NCI-H526 treated with DMSO at 0.1 percent for 48 hours (cell line): ENCODE data around the gene CLECL1.
A peak's percentile ranks its signal among the peaks of the same experiment; 100 is the strongest.

Experiments
- DNase-seq: peaks from one replicate; lab custom pipeline; 2025; lab: John Stamatoyannopoulos, UW

Gene CLECL1

GRCh38 chr12:9732921-9733461 lies at the start of gene CLECL1:
TSS of gene CLECL1 (minus strand) at chr12:9733097.
- no peak for DNase-seq

- no peak for DNase-seq
These were observed 48.5 kb upstream of the CLECL1 start for GRCh38 chr12:9781360-9781759.

DNA sequence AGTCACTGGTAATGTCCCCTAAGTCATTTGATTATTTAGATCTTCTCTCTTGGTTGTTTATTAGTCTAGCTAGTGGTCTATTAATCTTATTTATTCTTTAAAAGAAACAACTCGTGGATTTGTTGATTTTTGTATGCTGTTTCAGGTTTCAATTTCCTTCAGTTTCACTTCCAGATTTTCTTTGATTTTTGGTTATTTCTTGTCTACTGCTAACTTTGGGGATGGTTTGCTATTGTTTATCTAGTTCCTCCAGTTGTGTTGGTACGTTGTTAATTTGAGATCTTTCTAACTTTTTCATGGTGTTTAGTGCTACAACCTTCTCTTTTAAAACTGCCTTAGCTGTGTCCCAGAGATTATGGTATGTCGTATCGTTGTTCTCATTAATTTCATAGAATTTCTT lies 46.3 kb upstream of the CLECL1 start:
- DNase-seq, result no peak

- DNase-seq, result no peak
These were observed 43.9 kb upstream of the CLECL1 start for GRCh38 chr12:9776781-9777180.

DNA sequence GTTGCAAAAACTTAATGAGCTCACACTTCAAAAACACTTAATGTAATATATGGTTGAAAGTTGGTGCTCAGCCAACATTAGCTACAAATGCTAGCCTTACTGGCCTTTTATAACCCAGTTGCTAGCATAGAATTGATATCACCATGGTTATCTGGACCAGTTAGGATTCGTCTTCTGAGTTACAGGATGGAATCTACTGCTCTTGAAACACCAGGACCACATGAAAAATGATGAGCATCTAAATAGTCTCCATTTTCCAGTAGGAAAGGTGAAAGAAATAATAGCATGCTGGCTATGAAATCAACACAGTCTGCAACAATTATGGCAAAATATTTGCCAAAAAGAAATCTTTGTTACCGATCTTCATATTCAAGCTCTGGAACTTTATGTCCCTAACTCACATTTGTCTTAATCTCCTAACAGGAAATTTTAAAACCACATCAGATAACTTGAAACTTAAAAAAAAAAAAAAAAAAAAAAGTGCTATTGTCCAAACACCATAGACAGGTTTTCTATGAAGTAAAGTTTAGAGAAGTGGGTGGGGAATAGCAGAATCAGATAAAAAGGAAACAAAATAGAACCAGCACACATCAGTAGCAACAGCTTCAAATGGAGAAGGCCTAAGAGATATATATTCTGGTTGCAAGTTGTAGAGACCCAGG lies 40.5 kb upstream of the CLECL1 start:
- DNase-seq, result no peak

DNA sequence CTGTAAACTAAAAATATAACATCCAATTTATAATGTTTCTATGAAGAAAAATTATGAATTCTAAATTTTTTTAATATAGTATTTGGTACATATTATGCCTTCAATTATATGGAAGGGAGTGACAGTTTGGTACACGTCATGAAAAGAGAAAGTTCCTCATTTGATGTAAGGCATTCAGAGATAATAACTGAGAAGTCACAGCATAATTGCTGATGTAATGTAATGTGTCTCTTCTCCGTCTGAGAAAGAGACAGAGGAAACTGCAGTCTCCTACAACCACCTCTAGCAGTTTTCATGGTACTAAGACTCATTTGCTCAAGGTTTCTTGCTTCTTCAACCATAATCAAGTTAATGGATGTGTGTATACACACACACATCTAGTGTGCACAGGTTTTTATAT lies 30.1 kb upstream of the CLECL1 start:
- no peak for DNase-seq

GRCh38 chr12:9762369-9762768 lies 29.5 kb upstream of the CLECL1 start:
- no peak for DNase-seq

DNA sequence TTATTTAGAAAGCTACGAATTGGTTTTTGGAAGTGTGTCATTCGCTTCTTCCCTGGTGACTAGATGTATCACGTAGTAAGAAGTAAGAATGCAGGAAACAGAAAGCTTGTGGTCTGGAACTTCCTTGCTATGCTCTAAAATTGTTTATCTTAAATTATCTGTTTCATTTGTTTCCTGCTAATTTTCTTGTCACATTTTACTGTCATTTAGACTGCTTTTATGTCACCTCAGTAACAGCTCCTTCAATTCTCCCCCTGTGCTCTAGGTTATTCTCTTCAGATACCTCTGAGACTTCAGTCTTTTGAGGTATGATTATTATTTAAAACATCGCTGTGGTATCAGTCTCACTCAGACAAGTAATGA lies 28.5 kb upstream of the CLECL1 start:
- DNase-seq, result no peak

GRCh38 chr12:9760699-9761418 lies 28.0 kb upstream of the CLECL1 start, which contains the start of gene CD69:
TSS of gene CD69 (minus strand) at chr12:9760901. CDS start at chr12:9760820, 81 bp downstream.
- DNase-seq, result peak; percentile 69

- DNase-seq, result peak; percentile 34
These were observed 27.2 kb upstream of the CLECL1 start for GRCh38 chr12:9760120-9760519.

GRCh38 chr12:9759694-9760093 lies 26.8 kb upstream of the CLECL1 start:
- no peak for DNase-seq

DNA sequence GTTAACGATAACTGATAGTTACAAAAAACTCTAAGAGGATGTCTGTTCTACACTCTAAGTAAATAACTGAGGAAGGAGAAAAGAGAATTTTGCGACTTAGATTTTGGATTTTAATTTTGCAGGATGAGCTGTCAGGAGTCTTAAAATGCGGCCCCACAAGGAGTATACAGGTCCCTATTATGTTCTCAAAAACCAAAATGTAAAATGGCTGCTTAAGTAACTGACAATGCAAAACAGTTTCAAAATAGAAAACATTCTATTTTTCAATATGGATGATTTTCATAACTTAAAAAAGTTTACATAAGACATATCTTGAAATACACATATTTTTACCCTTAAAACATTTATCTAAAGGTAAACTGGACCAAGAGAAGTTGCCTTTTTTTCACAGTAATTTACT lies 25.2 kb upstream of the CLECL1 start:
- DNase-seq, result peak; percentile 53

DNA sequence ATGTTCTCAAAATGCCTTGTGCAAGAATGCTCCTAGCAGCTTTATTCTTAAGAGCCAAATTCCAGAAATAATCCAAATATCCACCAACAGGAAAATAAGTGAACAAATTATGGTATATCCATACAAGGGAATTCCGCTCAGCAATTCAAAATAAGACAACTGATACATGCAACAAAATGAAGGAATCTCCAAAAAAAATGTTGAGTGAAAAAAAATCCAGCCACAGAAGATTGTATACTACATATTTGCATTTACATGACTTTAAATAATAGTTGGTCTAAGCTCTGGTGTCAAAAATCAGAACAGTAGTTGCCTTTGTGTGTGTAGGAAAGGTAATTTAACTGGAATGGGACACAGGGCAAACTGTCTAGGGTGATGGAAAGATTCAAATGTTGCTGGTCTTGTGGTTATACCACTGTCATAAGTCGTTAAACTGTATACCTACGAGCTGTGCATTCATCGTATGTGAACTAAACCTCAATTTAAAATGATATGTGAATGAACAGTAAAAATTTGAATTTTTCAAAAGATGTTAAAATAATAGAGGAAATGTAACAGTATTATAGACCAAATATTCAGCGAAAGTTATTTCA lies 24.6 kb upstream of the CLECL1 start:
- DNase-seq, result peak; percentile 92

GRCh38 chr12:9756706-9757105 lies 23.8 kb upstream of the CLECL1 start:
- no peak for DNase-seq

DNA sequence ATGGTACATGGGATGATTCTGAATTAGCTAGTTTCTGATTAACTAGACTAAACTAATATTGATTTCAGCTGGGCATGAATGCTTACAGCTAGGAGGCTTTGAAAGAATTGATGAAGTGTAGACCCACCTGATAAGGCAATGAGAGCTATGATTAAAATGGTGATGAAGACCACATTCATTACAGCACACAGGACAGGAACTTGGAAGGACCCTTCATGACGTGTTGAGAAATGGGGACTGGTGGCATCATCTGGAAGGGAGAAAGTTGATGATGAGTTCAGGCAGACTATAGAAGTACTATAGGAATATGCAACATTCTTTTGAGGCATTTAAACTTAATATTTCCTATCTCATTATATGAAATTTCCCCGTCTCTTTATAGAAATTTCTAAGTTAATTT lies 23.3 kb upstream of the CLECL1 start:
- DNase-seq, result no peak

DNA sequence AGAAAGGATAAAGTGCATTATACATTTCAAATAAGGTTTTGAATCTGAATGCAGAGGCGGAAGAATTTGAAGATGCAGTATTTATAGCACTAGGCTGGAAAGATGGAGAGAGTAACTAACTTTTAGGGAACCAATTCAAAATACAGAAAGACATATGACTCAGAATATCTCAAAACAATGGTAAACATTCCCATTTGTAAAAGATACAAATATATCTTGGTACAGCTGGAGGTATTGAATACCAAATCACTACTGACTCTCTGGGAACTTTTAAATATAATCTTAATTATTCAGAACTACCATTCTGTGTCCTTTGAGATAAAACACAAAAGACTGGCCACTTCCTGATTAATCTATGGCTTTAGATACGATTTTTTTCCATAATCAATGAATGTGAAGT lies 22.7 kb upstream of the CLECL1 start:
- DNase-seq, result no peak

DNA sequence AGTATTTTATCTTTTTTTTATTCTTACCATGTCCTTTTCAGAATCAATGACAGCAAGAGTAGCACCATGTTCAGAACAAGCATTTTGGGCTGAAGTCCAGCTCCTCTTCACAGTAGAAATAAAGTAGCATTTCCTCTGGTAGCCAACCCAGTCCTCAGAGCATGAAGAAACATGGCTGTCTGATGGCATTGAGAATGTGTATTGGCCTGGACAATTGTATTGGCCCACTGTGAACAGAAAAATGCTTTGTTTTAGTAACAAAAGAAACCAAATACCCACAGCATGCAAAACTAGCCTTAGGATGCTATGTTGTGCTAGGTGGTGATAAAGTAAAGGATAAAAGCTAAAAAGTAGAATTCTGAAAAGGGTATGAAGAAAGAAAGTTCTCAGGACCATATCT lies 22.1 kb upstream of the CLECL1 start:
- DNase-seq, result no peak

DNA sequence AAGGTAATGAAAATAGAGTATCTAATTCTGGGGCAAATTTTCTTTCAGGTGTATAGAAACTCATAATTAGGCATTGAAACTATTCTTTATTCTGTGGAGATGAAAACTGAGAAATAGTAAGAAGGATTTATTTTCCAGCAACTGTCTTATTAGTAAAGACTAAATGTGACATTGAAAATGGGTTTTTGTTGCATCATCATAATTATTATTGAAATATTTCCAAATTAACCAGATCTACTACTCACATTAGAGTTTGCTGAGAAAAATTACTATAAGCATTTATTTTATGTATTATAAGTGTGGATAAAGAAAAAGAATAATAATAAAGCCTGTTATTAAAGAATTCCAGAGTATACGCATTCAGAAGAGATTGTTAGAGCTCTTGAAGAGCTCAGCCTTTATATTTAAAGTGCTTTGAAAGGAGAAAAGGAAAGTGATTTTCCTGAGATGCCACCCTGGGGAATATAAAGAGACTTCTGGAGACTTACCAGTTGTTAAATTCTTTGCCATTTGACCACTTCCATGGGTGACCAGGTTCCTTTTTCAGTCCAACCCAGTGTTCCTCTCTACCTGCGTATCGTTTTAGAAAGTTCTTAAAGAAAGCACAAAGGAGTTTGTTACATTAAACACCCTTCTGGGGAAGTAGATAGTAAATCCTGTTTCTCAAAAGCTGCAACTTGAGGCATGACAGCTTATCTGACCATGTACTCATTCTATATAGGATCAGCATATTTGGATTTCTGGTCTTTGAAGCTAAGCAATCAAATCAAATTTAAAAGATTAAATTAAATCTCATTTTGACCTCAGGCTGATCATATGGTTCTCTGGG lies 21.4 kb upstream of the CLECL1 start:
- no peak for DNase-seq

DNA sequence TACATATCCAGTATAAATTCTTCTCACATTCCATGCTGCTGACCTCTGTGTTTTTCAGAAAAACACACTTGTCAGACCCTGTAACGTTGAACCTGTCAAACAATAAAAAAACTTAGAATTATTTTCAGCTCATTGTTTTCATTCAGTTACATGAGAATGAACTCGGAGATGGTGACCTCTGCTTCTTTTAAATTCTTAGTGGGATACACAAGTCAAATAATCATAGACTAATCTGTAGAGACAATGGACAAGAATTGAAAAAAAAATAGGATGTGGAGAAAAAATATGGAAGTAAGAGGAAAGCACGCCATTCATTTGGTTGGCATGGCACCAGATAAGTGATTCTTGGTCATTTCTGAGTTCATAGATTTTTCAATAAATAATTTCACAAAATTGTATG lies 20.6 kb upstream of the CLECL1 start:
- DNase-seq, result no peak

GRCh38 chr12:9753073-9753472 lies 20.2 kb upstream of the CLECL1 start:
- DNase-seq, result no peak

GRCh38 chr12:9752145-9752933 lies 19.4 kb upstream of the CLECL1 start:
- no peak for DNase-seq
